ENCODE results near the gene AKR1C2.
"Not testable (repeated sequence)": the region's sequence is repeated elsewhere in the genome, so short reads cannot be mapped to it uniquely, and the experiment has no call there.

The AKR1C2 gene

GRCh38 chr10:4984971-4985594 is 18.6 kb downstream of the AKR1C2 start:
- no peak for DNase-seq

GRCh38 chr10:4984223-4984622 is 19.4 kb downstream of the AKR1C2 start:
- no peak for DNase-seq

GRCh38 chr10:4983615-4984216 is 19.9 kb downstream of the AKR1C2 start:
- no peak for DNase-seq

- no peak for DNase-seq
Observed at GRCh38 chr10:4982764-4983226, 20.9 kb downstream of the AKR1C2 start.

- DNase-seq: no peak
Observed at GRCh38 chr10:4981722-4982471, 21.8 kb downstream of the AKR1C2 start.

- no peak for DNase-seq
Observed at GRCh38 chr10:4980793-4981192, 22.9 kb downstream of the AKR1C2 start.

- no peak for DNase-seq
Observed at GRCh38 chr10:4978870-4979269, 24.8 kb downstream of the AKR1C2 start.

- DNase-seq: no peak
Observed at GRCh38 chr10:4977025-4977424, 26.6 kb downstream of the AKR1C2 start.

GRCh38 chr10:4974400-4974799 is 29.3 kb downstream of the AKR1C2 start:
- not testable (repeated sequence) for DNase-seq

- DNase-seq: not testable (repeated sequence)
Observed at GRCh38 chr10:4973294-4973693, 30.4 kb downstream of the AKR1C2 start.

GRCh38 chr10:4972369-4973142 is 31.1 kb downstream of the AKR1C2 start:
- DNase-seq: not testable (repeated sequence)

GRCh38 chr10:4970362-4970761 is 33.3 kb downstream of the AKR1C2 start:
- not testable (repeated sequence) for DNase-seq

GRCh38 chr10:4969289-4969688 is 34.4 kb downstream of the AKR1C2 start:
- not testable (repeated sequence) for DNase-seq

- DNase-seq: not testable (repeated sequence)
Observed at GRCh38 chr10:4967189-4967588, 36.5 kb downstream of the AKR1C2 start.

GRCh38 chr10:4965763-4966162 is 37.9 kb downstream of the AKR1C2 start:
- not testable (repeated sequence) for DNase-seq

GRCh38 chr10:4963815-4964154 is 39.9 kb downstream of the AKR1C2 start:
- DNase-seq: not testable (repeated sequence)

GRCh38 chr10:4962876-4963814 is 40.5 kb downstream of the AKR1C2 start, which contains the start of gene AKR1C1:
AKR1C1 (plus strand) TSS chr10:4963415; CDS start chr10:4963445, 30 bp downstream.
- not testable (repeated sequence) for DNase-seq

GRCh38 chr10:4962308-4962707 is 41.3 kb downstream of the AKR1C2 start:
- not testable (repeated sequence) for DNase-seq

GRCh38 chr10:4961558-4961957 is 42.1 kb downstream of the AKR1C2 start:
- DNase-seq: not testable (repeated sequence)

- DNase-seq: not testable (repeated sequence)
Observed at GRCh38 chr10:4956955-4957645, 46.6 kb downstream of the AKR1C2 start.

GRCh38 chr10:4956088-4956487 is 47.6 kb downstream of the AKR1C2 start:
- not testable (repeated sequence) for DNase-seq

Data from CD4-positive, alpha-beta T cell treated with Interleukin-17A for 4 hours (primary cell).